ENCODE data around the gene TOGARAM2. TPM values are rescaled to one million over a fixed set of nuclear protein-coding genes. Genes with fewer than 3 reads are reported as not detected.

Gene TOGARAM2
- total RNA-seq (2022; extraction: Qiagen RNA extraction; ENCODE audit: low read depth), result 0.06 to 0.31 TPM (median 0.13 TPM) in 4 of 5 replicates, not detected in the other

DNA sequence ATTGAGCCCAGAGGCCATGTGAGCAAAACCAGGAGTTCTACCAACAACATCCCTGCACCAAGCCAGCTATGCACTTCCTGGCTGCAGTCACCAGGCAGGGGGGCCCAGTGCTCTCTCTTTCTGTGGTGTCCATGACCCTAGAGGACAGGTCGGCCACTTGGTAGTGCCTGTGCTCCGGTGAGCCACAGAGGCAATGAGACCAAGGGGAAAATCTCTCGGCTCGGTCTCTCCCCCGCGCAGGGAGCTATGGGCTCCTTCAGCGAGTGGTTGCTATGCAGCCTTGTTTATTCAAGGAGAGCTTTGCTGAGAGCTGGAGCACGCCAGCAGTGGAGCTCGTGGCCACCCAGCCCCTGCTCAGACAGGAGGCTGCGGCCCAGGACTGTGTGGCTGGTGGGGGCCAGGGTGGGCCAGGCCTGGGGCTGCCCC, at the start of gene TOGARAM2:
Gene TOGARAM2 (plus strand): TSS at position 283 of the 426 bp plus-strand sequence. CDS start 13,537 bp downstream, outside the sequence.

DNA sequence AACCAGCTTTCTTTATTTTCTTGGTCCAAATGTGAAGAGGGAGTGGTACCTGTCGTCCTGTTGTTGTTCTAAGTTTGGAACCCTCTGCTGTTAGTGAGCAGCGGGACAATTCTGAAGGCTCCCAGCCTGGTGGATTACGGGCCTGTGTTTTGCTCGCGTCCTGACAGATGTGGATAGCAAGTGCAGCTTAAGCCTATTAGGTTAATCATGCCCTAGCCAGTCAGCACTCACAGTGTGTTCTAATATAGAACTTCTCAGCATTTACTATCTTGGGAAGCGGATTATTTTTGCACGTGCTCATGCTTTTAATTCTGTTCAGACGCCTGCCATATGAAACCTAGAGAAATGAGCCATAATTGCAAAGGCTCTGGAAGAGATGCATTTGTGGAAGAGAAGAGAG, 93.3 kb downstream of the TOGARAM2 start, which contains the start of gene PCARE:
Gene PCARE (minus strand): TSS at position 113 of the 400 bp plus-strand sequence. CDS start 262 bp downstream, outside the sequence.

Other genes with a start within 250 kb of the TOGARAM2 start
- 104 to 119 TPM (median 112 TPM) in 5 replicates for gene PPP1CB, start 229.5 kb upstream of the TOGARAM2 start, total RNA-seq (2022; extraction: Qiagen RNA extraction; ENCODE audit: low read depth)
- 0.18 to 0.26 TPM (median 0.24 TPM) in 4 of 5 replicates, not detected in the other for gene SPDYA, start 170.5 kb upstream of the TOGARAM2 start, total RNA-seq (2022; extraction: Qiagen RNA extraction; ENCODE audit: low read depth)
- 17.1 to 18.8 TPM (median 17.5 TPM) in 5 replicates for gene TRMT61B, start 111.0 kb upstream of the TOGARAM2 start, total RNA-seq (2022; extraction: Qiagen RNA extraction; ENCODE audit: low read depth)
- 78.7 to 102 TPM (median 80.2 TPM) in 5 replicates for gene WDR43, start 86.6 kb upstream of the TOGARAM2 start, total RNA-seq (2022; extraction: Qiagen RNA extraction; ENCODE audit: low read depth)
- gene PCARE, start 93.2 kb downstream of the TOGARAM2 start, total RNA-seq (2022; extraction: Qiagen RNA extraction; ENCODE audit: low read depth), result not detected in 5 replicates
- 24.5 to 27.4 TPM (median 26.6 TPM) in 5 replicates for gene CLIP4, start 134.1 kb downstream of the TOGARAM2 start, total RNA-seq (2022; extraction: Qiagen RNA extraction; ENCODE audit: low read depth)